HepG2 (cell line): ENCODE data around the gene GCDH. TPM values are rescaled to one million over a fixed set of nuclear protein-coding genes. Genes with fewer than 3 reads are reported as not detected.

ENCODE experiments used
- AKAP8 ChIP-seq: sonication (generic); formaldehyde crosslinking; IDR thresholded peaks from 2 replicates; pipeline ENCODE4 v1.5.1; 2020; ENCODE audit warnings: mild to moderate bottlenecking, missing genetic modification reagents
- BRF2 ChIP-seq: sonication (generic); formaldehyde crosslinking; IDR thresholded peaks from 2 replicates; pipeline ENCODE4 v1.8.1; 2022; ENCODE audit warnings: mild to moderate bottlenecking, missing genetic modification reagents
- CBFB ChIP-seq: sonication (generic); formaldehyde crosslinking; IDR thresholded peaks from 2 replicates; pipeline ENCODE4 v1.4.0; 2020; ENCODE audit warnings: missing genetic modification reagents
- CC2D1A ChIP-seq: sonication (generic); formaldehyde crosslinking; IDR thresholded peaks from 2 replicates; pipeline ENCODE4 v1.8.1; 2023; ENCODE audit warnings: mild to moderate bottlenecking, missing genetic modification reagents
- ELK4 ChIP-seq: sonication (generic); formaldehyde crosslinking; IDR thresholded peaks from 2 replicates; pipeline ENCODE4 v1.9.0; 2021; ENCODE audit warnings: missing genetic modification reagents, borderline replicate concordance
- ETS1 ChIP-seq: sonication (generic); formaldehyde crosslinking; IDR thresholded peaks from 2 replicates; pipeline ENCODE4 v1.4.0; 2020; ENCODE audit warnings: missing genetic modification reagents
- JARID2 ChIP-seq: sonication (generic); formaldehyde crosslinking; IDR thresholded peaks from 2 replicates; pipeline ENCODE4 v1.8.1; 2023; ENCODE audit warnings: missing genetic modification reagents, inconsistent platforms; ENCODE audit not compliant: insufficient replicate concordance
- MBNL3 ChIP-seq: fragments of 250-450 bp; sonication (Bioruptor Pico); conservative IDR thresholded peaks from 2 replicates; pipeline ENCODE4 v1.8.0; 2022; ENCODE audit warnings: mild to moderate bottlenecking, inconsistent platforms
- PAXIP1 ChIP-seq: sonication (generic); formaldehyde crosslinking; conservative IDR thresholded peaks from 2 replicates; pipeline ENCODE4 v1.4.0; 2020; ENCODE audit warnings: mild to moderate bottlenecking, missing genetic modification reagents, moderate library complexity
- PCBP1 ChIP-seq: fragments of 200-400 bp; formaldehyde crosslinking; IDR thresholded peaks from 2 replicates; pipeline ENCODE4 v1.6.1; 2017; ENCODE audit warnings: mild to moderate bottlenecking, low read depth, low read length, borderline replicate concordance
- SMAD9 ChIP-seq: sonication (generic); formaldehyde crosslinking; IDR thresholded peaks from 2 replicates; pipeline ENCODE4 v1.5.1; 2020; ENCODE audit warnings: mild to moderate bottlenecking, missing genetic modification reagents
- TFE3 ChIP-seq: IDR thresholded peaks from 2 replicates; pipeline ENCODE4 v1.6.1; 2016
- ZBTB43 ChIP-seq: sonication (generic); formaldehyde crosslinking; conservative IDR thresholded peaks from 2 replicates; pipeline ENCODE4 v1.4.0; 2020; ENCODE audit warnings: missing genetic modification reagents
- ZNF10 ChIP-seq: sonication (generic); formaldehyde crosslinking; IDR thresholded peaks from 2 replicates; pipeline ENCODE4 v1.4.0; 2020; ENCODE audit warnings: mild to moderate bottlenecking, low read depth, missing genetic modification reagents, borderline replicate concordance
- ZNF12 ChIP-seq: sonication (generic); formaldehyde crosslinking; IDR thresholded peaks from 2 replicates; pipeline ENCODE4 v1.5.0; 2020; ENCODE audit warnings: missing genetic modification reagents
- ZNF691 ChIP-seq: sonication (generic); formaldehyde crosslinking; IDR thresholded peaks from 2 replicates; pipeline ENCODE4 v1.4.0; 2020; ENCODE audit warnings: missing genetic modification reagents, low read depth, mild to moderate bottlenecking, borderline replicate concordance
- ZSCAN31 ChIP-seq: sonication (generic); formaldehyde crosslinking; IDR thresholded peaks from 2 replicates; pipeline ENCODE4 v1.5.0; 2020; ENCODE audit warnings: low read depth, mild to moderate bottlenecking, missing genetic modification reagents
- polyA plus RNA-seq, 8 experiments: library from polyadenylated mRNA; depleted of rRNA in 3 of 8; stranded (reverse) in 7 of 8; unstranded in 1 of 8; fragments of >200 nt; fragmentation: Illumina TruSeq in 4 of 8; extraction: Trizol in 4 of 8; gene quantifications; 2 replicates each; pipeline versions ENCODE4 v1.2.1 to v1.2.3, GENCODE V29; 2011 to 2016; ENCODE audit warnings: low read depth in 4 of 8, missing spikeins in 1 of 8, mixed read lengths in 1 of 8; ENCODE audit not compliant: insufficient read depth in 1 of 8
- total RNA-seq, 5 experiments: library from RNA; depleted of rRNA; stranded (reverse); fragments of >200 nt; fragmentation: Illumina TruSeq; extraction: Trizol; gene quantifications; 2 replicates each; pipeline ENCODE4 v1.2.3, GENCODE V29; 2016; ENCODE audit warnings: low read depth in 1 of 5

Gene GCDH
- total and polyA plus RNA-seq, 2 of the 13 experiments (the other 11 are each of a cell fraction or from before 2014, with no cell fraction given) = 15.1 to 38.0 TPM

GRCh38 chr19:12933287-12934072 lies 42.5 kb downstream of the GCDH start, which contains the start of gene FARSA (continued):
- TF ChIP-seq MBNL3 (CRISPR knock-in tag) (no peak), ZSCAN31 (peak; percentile 81), ZNF12 (CRISPR knock-in tag) (no peak), PAXIP1 (CRISPR knock-in tag) (peak; percentile 47; the same call in 1 of the 2 replicates), ZBTB43 (CRISPR knock-in tag) (no peak), SMAD9 (CRISPR knock-in tag) (no peak), BRF2 (CRISPR knock-in tag) (0 out of 2 replicates have a peak, but pooled peaks have one; percentile 55), AKAP8 (CRISPR knock-in tag) (no peak), CBFB (CRISPR knock-in tag) (peak; percentile 65), ELK4 (CRISPR knock-in tag) (no peak), JARID2 (no peak), ZNF10 (CRISPR knock-in tag) (no peak), TFE3 (CRISPR knock-in tag) (peak; percentile 56), PCBP1 (no peak), ETS1 (CRISPR knock-in tag) (no peak), CC2D1A (CRISPR knock-in tag) (no peak), ZNF691 (peak; percentile 99)
